ENCODE data around the gene ZNF362. TPM values are rescaled to one million over a fixed set of nuclear protein-coding genes. Genes with fewer than 3 reads are reported as not detected.

ZNF362 gene
- total RNA-seq (2022; extraction: Qiagen RNA extraction), result 9.3 to 12.3 TPM (median 10.8 TPM) in 5 replicates

GRCh38 chr1:33256471-33257206 is at the start of gene ZNF362:
Gene ZNF362 (plus strand): TSS chr1:33256492. CDS start chr1:33270575, 14,083 bp downstream.

GRCh38 chr1:33320619-33321165 is 64.4 kb downstream of the ZNF362 start, which contains the start of gene A3GALT2:
Gene A3GALT2 (minus strand): TSS chr1:33321098. CDS start chr1:33321098, 0 bp downstream.

Other genes with a start within 250 kb of the ZNF362 start
- gene AK2, start 219.6 kb upstream of the ZNF362 start, total RNA-seq (2022; extraction: Qiagen RNA extraction), result 136 to 168 TPM (median 143 TPM) in 5 replicates
- gene AZIN2, start 175.3 kb upstream of the ZNF362 start, total RNA-seq (2022; extraction: Qiagen RNA extraction), result 0.57 to 1.1 TPM (median 0.76 TPM) in 5 replicates
- gene TRIM62, start 74.4 kb upstream of the ZNF362 start, total RNA-seq (2022; extraction: Qiagen RNA extraction), result 1.7 to 2.3 TPM (median 2.1 TPM) in 5 replicates
- not detected in 5 replicates for gene A3GALT2, start 64.6 kb downstream of the ZNF362 start, total RNA-seq (2022; extraction: Qiagen RNA extraction)
- 95.1 to 116 TPM (median 108 TPM) in 5 replicates for gene PHC2, start 174.6 kb downstream of the ZNF362 start, total RNA-seq (2022; extraction: Qiagen RNA extraction)
- 1.5 to 2.2 TPM (median 1.7 TPM) in 5 replicates for gene ZSCAN20, start 216.2 kb downstream of the ZNF362 start, total RNA-seq (2022; extraction: Qiagen RNA extraction)